ENCODE measurements around the gene QRICH2.
"Not testable (repeated sequence)": the region's sequence is repeated elsewhere in the genome, so short reads cannot be mapped to it uniquely, and the experiment has no call there.

The QRICH2 gene

DNA sequence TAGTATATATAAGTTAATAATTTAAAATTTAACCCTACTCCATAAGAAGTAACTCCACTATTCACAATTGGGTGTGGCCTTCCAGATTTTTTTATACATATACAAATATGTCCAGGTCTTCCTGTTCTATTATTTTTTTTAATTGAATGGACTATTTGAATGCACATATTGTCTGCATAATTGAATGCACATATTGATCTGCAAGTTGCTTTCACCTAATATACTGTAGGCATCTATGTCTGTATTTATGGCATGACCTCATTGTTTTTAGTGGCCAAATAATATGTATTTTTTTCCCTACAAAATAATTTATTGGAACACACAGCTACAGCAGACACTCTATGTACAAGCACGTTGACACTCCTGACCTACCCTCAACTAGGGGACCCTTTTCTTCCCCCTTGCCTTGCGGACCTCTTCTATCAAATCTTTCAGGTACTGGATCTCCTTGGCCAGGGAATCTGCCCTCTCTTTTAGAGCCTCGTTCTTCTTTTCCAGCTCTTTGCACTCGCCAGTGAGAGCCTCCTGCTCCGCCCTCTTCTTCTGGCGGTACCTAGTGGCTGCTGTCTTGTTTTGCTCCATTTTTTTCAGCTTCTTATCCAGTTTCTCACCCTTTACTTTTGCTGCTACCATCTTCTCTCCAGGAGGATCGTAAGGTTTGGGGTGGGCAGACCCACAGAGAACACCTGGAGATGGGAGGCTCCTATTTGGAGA is 82.5 kb downstream of the QRICH2 start:
- not testable (repeated sequence) for ATAC-seq (replicated peaks; ENCODE audit: extremely low read depth, poor library complexity, severe bottlenecking); H3K4me3 Mint-ChIP-seq; H3K27ac Mint-ChIP-seq (ENCODE audit: low read depth); H3K27me3 Mint-ChIP-seq; DNase-seq (ENCODE audit: low spot score in 2 of 2); H3K36me3 Mint-ChIP-seq (ENCODE audit: insufficient read depth); H3K9me3 Mint-ChIP-seq
- peaks cover 11% of the 10 kb centered on the region for H3K4me1 Mint-ChIP-seq

All from central memory CD8-positive, alpha-beta T cell (primary cell).